GM19463 (cell line): ENCODE results near the gene GPAT2.
"Not testable (repeated sequence)": the region's sequence is repeated elsewhere in the genome, so short reads cannot be mapped to it uniquely, and the experiment has no call there.

Experiments
- ATAC-seq: cut with Tn5 transposase; IDR thresholded peaks from one replicate; pipeline ENCODE4 v1.9.1; 2021; ENCODE audit warnings: mild to moderate bottlenecking, moderate library complexity; ENCODE audit not compliant: unreplicated experiment

GPAT2 gene

GRCh38 chr2:96024336-96025193 lies 10.2 kb downstream of the GPAT2 start:
- ATAC-seq, result no peak

GRCh38 chr2:96023701-96024100 lies 11.0 kb downstream of the GPAT2 start:
- not testable (repeated sequence) for ATAC-seq

GRCh38 chr2:96022701-96023447 lies 11.8 kb downstream of the GPAT2 start:
- peak; percentile 95 for ATAC-seq

GRCh38 chr2:96022126-96022525 lies 12.6 kb downstream of the GPAT2 start:
- not testable (repeated sequence) for ATAC-seq

GRCh38 chr2:96021142-96021541 lies 13.6 kb downstream of the GPAT2 start:
- ATAC-seq, result not testable (repeated sequence)

- ATAC-seq, result not testable (repeated sequence)
Measured at GRCh38 chr2:96019909-96020590, 14.7 kb downstream of the GPAT2 start.

GRCh38 chr2:96016321-96016720 lies 18.4 kb downstream of the GPAT2 start:
- ATAC-seq, result not testable (repeated sequence)

GRCh38 chr2:96012792-96013264 lies 21.9 kb downstream of the GPAT2 start:
- not testable (repeated sequence) for ATAC-seq

- ATAC-seq, result not testable (repeated sequence)
Measured at GRCh38 chr2:96012086-96012791, 22.5 kb downstream of the GPAT2 start.

GRCh38 chr2:96011129-96011455 lies 23.6 kb downstream of the GPAT2 start:
- not testable (repeated sequence) for ATAC-seq

GRCh38 chr2:96010320-96011128 lies 24.2 kb downstream of the GPAT2 start:
- peak; percentile 100 for ATAC-seq

GRCh38 chr2:96009833-96010232 lies 24.9 kb downstream of the GPAT2 start:
- not testable (repeated sequence) for ATAC-seq

- not testable (repeated sequence) for ATAC-seq
Measured at GRCh38 chr2:96008051-96008450, 26.7 kb downstream of the GPAT2 start.

GRCh38 chr2:96006248-96006647 lies 28.5 kb downstream of the GPAT2 start:
- ATAC-seq, result not testable (repeated sequence)

GRCh38 chr2:95992520-95993272 lies 42.0 kb downstream of the GPAT2 start:
- ATAC-seq, result peak; percentile 34

GRCh38 chr2:95992102-95992501 lies 42.6 kb downstream of the GPAT2 start:
- peak; percentile 55 for ATAC-seq

GRCh38 chr2:95991351-95992094 lies 43.2 kb downstream of the GPAT2 start, which contains the start of gene ANKRD36C:
ANKRD36C (minus strand) TSS chr2:95991824; CDS start chr2:95991708, 116 bp downstream.
- ATAC-seq, result peak; percentile 92

- ATAC-seq, result not testable (repeated sequence)
Measured at GRCh38 chr2:95990884-95991283, 43.8 kb downstream of the GPAT2 start.
